T-helper 17 cell (primary cell): Measurements from ENCODE around the gene PCDHGC5. TPM values are rescaled to one million over a fixed set of nuclear protein-coding genes. Genes with fewer than 3 reads are reported as not detected.

Source experiments
- ATAC-seq: fragments of 150-1000 bp; cut with Tn5 transposase; 2 replicates; pipeline ENCODE4 v1.10.0; 2021; ENCODE audit warnings: mild to moderate bottlenecking, moderate library complexity
- DNase-seq, 3 donors: peaks; one replicate each; pipeline versions ENCODE4 v3.0.0 to v3.0.0-alpha.2; 2020 to 2021
- H3K9me3 ChIP-seq: one replicate; pipeline ENCODE4 v1.7.0; 2013; ENCODE audit warnings: low read length, mild to moderate bottlenecking; ENCODE audit not compliant: control insufficient read depth, poor library complexity, severe bottlenecking
- H3K27ac Mint-ChIP-seq: one replicate; pipeline ENCODE4 v1.8.0; 2022; ENCODE audit warnings: mild to moderate bottlenecking, moderate library complexity, mixed read lengths
- H3K27me3 Mint-ChIP-seq: one replicate; pipeline ENCODE4 v1.8.0; 2022; ENCODE audit warnings: mixed read lengths
- H3K36me3 Mint-ChIP-seq: one replicate; pipeline ENCODE4 v1.8.0; 2022; ENCODE audit warnings: low read depth, mixed read lengths
- H3K4me1 Mint-ChIP-seq: one replicate; pipeline ENCODE4 v1.8.0; 2022; ENCODE audit warnings: mild to moderate bottlenecking, mixed read lengths
- H3K4me3 Mint-ChIP-seq: one replicate; pipeline ENCODE4 v1.8.0; 2022; ENCODE audit warnings: mild to moderate bottlenecking, moderate library complexity, mixed read lengths
- total RNA-seq, 4 donors: library from RNA in 2 of 4; stranded (reverse) in 2 of 4; gene quantifications; one replicate each; pipeline ENCODE4 v1.2.3 and lab custom pipeline; 2022 to 2026

Gene PCDHGC5
- total RNA-seq, 2 donors from 2014 or later = not detected

GRCh38 chr5:141494761-141495452, 6.0 kb downstream of the PCDHGC5 start:
- Mint-ChIP-seq H3K27ac (no peak overlapping the region), H3K4me3 (no peak overlapping the region), H3K36me3 (peaks cover 12% of the 10 kb centered on the region), H3K27me3 (peaks cover 80% of the 10 kb centered on the region), H3K4me1 (peaks cover 13% of the 10 kb centered on the region)
- DNase-seq (no peak), ATAC-seq (no peak)
- no peaks in the 10 kb centered on the region for H3K9me3 ChIP-seq

- H3K27me3 Mint-ChIP-seq = peaks cover 74% of the 10 kb centered on the region
- H3K36me3 Mint-ChIP-seq = peaks cover 12% of the 10 kb centered on the region
- DNase-seq (no peak), ATAC-seq (no peak)
- peaks cover 13% of the 10 kb centered on the region for H3K4me1 Mint-ChIP-seq
- H3K4me3 Mint-ChIP-seq = peak overlapping the region; percentile 55
- H3K27ac Mint-ChIP-seq = no peak overlapping the region
- H3K9me3 ChIP-seq = no peaks in the 10 kb centered on the region
These were observed 6.6 kb downstream of the PCDHGC5 start for GRCh38 chr5:141495453-141495811.

- Mint-ChIP-seq H3K27me3 (peaks cover 68% of the 10 kb centered on the region), H3K4me3 (no peak overlapping the region)
- ATAC-seq = no peak
These were observed 7.2 kb downstream of the PCDHGC5 start for GRCh38 chr5:141496038-141496437.

GRCh38 chr5:141501761-141502160, 12.9 kb downstream of the PCDHGC5 start:
- Mint-ChIP-seq H3K4me3 (no peak overlapping the region), H3K4me1 (peaks cover 2% of the 10 kb centered on the region), H3K27ac (no peak overlapping the region), H3K36me3 (peaks cover 2% of the 10 kb centered on the region), H3K27me3 (peaks cover 40% of the 10 kb centered on the region)
- H3K9me3 ChIP-seq = no peaks in the 10 kb centered on the region
- DNase-seq (no peak), ATAC-seq (no peak)

More at GRCh38 chr5:141496038-141496437, 7.2 kb downstream of the PCDHGC5 start:
- no peak for DNase-seq
- no peak overlapping the region for H3K27ac Mint-ChIP-seq
- no peaks in the 10 kb centered on the region for H3K9me3 ChIP-seq
- peaks cover 13% of the 10 kb centered on the region for H3K4me1 Mint-ChIP-seq
- H3K36me3 Mint-ChIP-seq = peaks cover 9% of the 10 kb centered on the region

GRCh38 chr5:141503681-141504080, 14.8 kb downstream of the PCDHGC5 start:
- ATAC-seq (no peak), DNase-seq (no peak)
- Mint-ChIP-seq H3K36me3 (peaks cover 2% of the 10 kb centered on the region), H3K4me3 (no peak overlapping the region), H3K27ac (no peak overlapping the region), H3K4me1 (peaks cover 2% of the 10 kb centered on the region), H3K27me3 (peaks cover 24% of the 10 kb centered on the region)
- H3K9me3 ChIP-seq = no peaks in the 10 kb centered on the region

GRCh38 chr5:141504216-141504615, 15.3 kb downstream of the PCDHGC5 start:
- H3K36me3 Mint-ChIP-seq = peaks cover 2% of the 10 kb centered on the region
- DNase-seq (no peak), ATAC-seq (no peak)
- peaks cover 23% of the 10 kb centered on the region for H3K27me3 Mint-ChIP-seq
- H3K9me3 ChIP-seq = no peaks in the 10 kb centered on the region
- H3K4me3 Mint-ChIP-seq = no peak overlapping the region
- H3K4me1 Mint-ChIP-seq = peaks cover 2% of the 10 kb centered on the region
- no peak overlapping the region for H3K27ac Mint-ChIP-seq

GRCh38 chr5:141506381-141507155, 17.7 kb downstream of the PCDHGC5 start:
- Mint-ChIP-seq H3K4me3 (no peak overlapping the region), H3K27ac (no peak overlapping the region), H3K4me1 (peaks cover 2% of the 10 kb centered on the region), H3K27me3 (peaks cover 20% of the 10 kb centered on the region), H3K36me3 (peaks cover 2% of the 10 kb centered on the region)
- H3K9me3 ChIP-seq = no peaks in the 10 kb centered on the region
- ATAC-seq (no peak), DNase-seq (no peak)

- no peaks in the 10 kb centered on the region for H3K9me3 ChIP-seq
- no peaks in the 10 kb centered on the region for H3K36me3 Mint-ChIP-seq
- peaks cover 13% of the 10 kb centered on the region for H3K27me3 Mint-ChIP-seq
- DNase-seq (no peak), ATAC-seq (no peak)
- H3K4me3 Mint-ChIP-seq = no peak overlapping the region
- H3K27ac Mint-ChIP-seq = no peak overlapping the region
- peaks cover 3% of the 10 kb centered on the region for H3K4me1 Mint-ChIP-seq
These were observed 18.7 kb downstream of the PCDHGC5 start for GRCh38 chr5:141507387-141508091.

GRCh38 chr5:141508440-141508797, 19.5 kb downstream of the PCDHGC5 start:
- Mint-ChIP-seq H3K4me1 (peaks cover 10% of the 10 kb centered on the region), H3K4me3 (no peak overlapping the region), H3K27me3 (peaks cover 13% of the 10 kb centered on the region), H3K36me3 (peaks cover 2% of the 10 kb centered on the region), H3K27ac (no peak overlapping the region)
- ATAC-seq (no peak), DNase-seq (no peak)
- H3K9me3 ChIP-seq = no peaks in the 10 kb centered on the region

GRCh38 chr5:141508798-141509611, 20.1 kb downstream of the PCDHGC5 start:
- H3K27me3 Mint-ChIP-seq = peaks cover 13% of the 10 kb centered on the region
- no peak overlapping the region for H3K4me3 Mint-ChIP-seq
- DNase-seq (no peak), ATAC-seq (no peak)
- no peak overlapping the region for H3K27ac Mint-ChIP-seq
- H3K36me3 Mint-ChIP-seq = peaks cover 2% of the 10 kb centered on the region
- H3K4me1 Mint-ChIP-seq = peaks cover 15% of the 10 kb centered on the region
- H3K9me3 ChIP-seq = no peaks in the 10 kb centered on the region

- no peak for ATAC-seq
- Mint-ChIP-seq H3K27ac (no peak overlapping the region), H3K4me1 (peaks cover 19% of the 10 kb centered on the region), H3K36me3 (peaks cover 2% of the 10 kb centered on the region), H3K4me3 (no peak overlapping the region), H3K27me3 (peaks cover 7% of the 10 kb centered on the region)
- no peak for DNase-seq
- no peaks in the 10 kb centered on the region for H3K9me3 ChIP-seq
These were observed 21.3 kb downstream of the PCDHGC5 start for GRCh38 chr5:141510160-141510559.

- Mint-ChIP-seq H3K4me3 (peak overlapping the region; percentile 39), H3K27me3 (no peaks in the 10 kb centered on the region), H3K27ac (no peak overlapping the region), H3K36me3 (peaks cover 2% of the 10 kb centered on the region), H3K4me1 (peaks cover 21% of the 10 kb centered on the region)
- no peaks in the 10 kb centered on the region for H3K9me3 ChIP-seq
- no peak for DNase-seq
- no peak for ATAC-seq
These were observed 22.1 kb downstream of the PCDHGC5 start for GRCh38 chr5:141510850-141511601.
